Measurements from ENCODE around the gene ITGB4.

DNA sequence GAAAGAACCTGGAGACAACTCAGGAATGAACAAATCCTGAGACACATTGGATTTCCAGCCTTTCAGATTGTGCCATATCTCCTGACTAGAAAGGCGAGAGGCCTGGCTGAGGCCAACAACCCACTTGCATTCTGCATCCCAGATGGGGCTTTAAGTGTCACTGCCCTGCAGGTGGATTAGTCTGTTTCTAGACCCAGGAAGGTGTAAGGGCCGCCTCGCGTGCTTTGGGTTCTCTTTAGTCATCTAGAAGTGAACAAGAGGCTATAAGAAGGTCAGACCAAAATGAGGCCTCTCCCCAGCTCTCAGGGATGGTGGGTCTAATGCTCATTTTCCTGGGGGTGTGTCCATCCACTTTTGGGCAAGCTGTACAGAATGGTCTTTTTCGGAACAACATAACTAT is 49.2 kb upstream of the ITGB4 start:
- TF ChIP-seq EZH2 (IDR thresholded peaks at IDR 0.05; ENCODE audit: borderline replicate concordance, low read depth, low read length, severe bottlenecking) = no peak
- TF ChIP-seq, protein P1, sequence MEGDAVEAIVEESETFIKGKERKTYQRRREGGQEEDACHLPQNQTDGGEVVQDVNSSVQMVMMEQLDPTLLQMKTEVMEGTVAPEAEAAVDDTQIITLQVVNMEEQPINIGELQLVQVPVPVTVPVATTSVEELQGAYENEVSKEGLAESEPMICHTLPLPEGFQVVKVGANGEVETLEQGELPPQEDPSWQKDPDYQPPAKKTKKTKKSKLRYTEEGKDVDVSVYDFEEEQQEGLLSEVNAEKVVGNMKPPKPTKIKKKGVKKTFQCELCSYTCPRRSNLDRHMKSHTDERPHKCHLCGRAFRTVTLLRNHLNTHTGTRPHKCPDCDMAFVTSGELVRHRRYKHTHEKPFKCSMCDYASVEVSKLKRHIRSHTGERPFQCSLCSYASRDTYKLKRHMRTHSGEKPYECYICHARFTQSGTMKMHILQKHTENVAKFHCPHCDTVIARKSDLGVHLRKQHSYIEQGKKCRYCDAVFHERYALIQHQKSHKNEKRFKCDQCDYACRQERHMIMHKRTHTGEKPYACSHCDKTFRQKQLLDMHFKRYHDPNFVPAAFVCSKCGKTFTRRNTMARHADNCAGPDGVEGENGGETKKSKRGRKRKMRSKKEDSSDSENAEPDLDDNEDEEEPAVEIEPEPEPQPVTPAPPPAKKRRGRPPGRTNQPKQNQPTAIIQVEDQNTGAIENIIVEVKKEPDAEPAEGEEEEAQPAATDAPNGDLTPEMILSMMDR (IDR thresholded peaks at IDR 0.05; ENCODE audit: borderline replicate concordance, extremely low read depth, low read length, poor library complexity, severe bottlenecking) = no peak
